Measurements from ENCODE around the gene DHX40. TPM values are rescaled to one million over a fixed set of nuclear protein-coding genes. Genes with fewer than 3 reads are reported as not detected.
"Not testable (repeated sequence)": the region's sequence is repeated elsewhere in the genome, so short reads cannot be mapped to it uniquely, and the experiment has no call there.

Gene DHX40
- total and polyA plus RNA-seq, 2 of the 8 experiments (the other 6 are each of a cell fraction or from before 2014, with no cell fraction given) = 13.5 to 28.3 TPM

- TF ChIP-seq ATF2 (IDR thresholded peaks at IDR 0.05; ENCODE audit: low read length) = no peak
- no peak for TF ChIP-seq TAF1 (IDR thresholded peaks at IDR 0.05; ENCODE audit: low read depth, low read length)
- no peak for TF ChIP-seq GTF2F1 (IDR thresholded peaks at IDR 0.05; ENCODE audit: borderline replicate concordance, low read depth, low read length)
- no peak for TF ChIP-seq RBBP5 (IDR thresholded peaks at IDR 0.05; ENCODE audit: borderline replicate concordance, low read depth, low read length)
- TF ChIP-seq CHD2 (IDR thresholded peaks at IDR 0.05; ENCODE audit: low read length) = no peak
- no peak for TF ChIP-seq CTCF (IDR thresholded peaks at IDR 0.05; ENCODE audit: control extremely low read depth in 1 of 3, insufficient read depth in 1 of 3, low read depth in 1 of 3, low read length in 3 of 3)
- TF ChIP-seq GABPA (IDR thresholded peaks at IDR 0.05; ENCODE audit: borderline replicate concordance, insufficient read depth, low read length) = no peak
Observed at GRCh38 chr17:59572301-59572924, 7.0 kb downstream of the DHX40 start (continued).

- H3K56ac ChIP-seq (replicated peaks; ENCODE audit: insufficient read length, low read depth, low read length); FAIRE-seq; POLR2A ChIA-PET (ENCODE audit: partially characterized antibody): not testable (repeated sequence)
Observed at GRCh38 chr17:59584168-59584567, 18.8 kb downstream of the DHX40 start.

More at GRCh38 chr17:59584168-59584567, 18.8 kb downstream of the DHX40 start:
- H2BK15ac ChIP-seq (ENCODE audit: low read length); H3K9me3 ChIP-seq (ENCODE audit: insufficient read depth in 2 of 2, low read depth in 1 of 2, low read length in 1 of 2); H3K27ac ChIP-seq (ENCODE audit: low read depth, low read length); H4K91ac ChIP-seq (replicated peaks; ENCODE audit: insufficient read length, low read length); H4K8ac ChIP-seq (ENCODE audit: extremely low read depth, insufficient read depth, low read length); CTCF ChIA-PET (ENCODE audit: partially characterized antibody); H3K4me1 ChIP-seq (replicated peaks in 1 of 4; ENCODE audit: control insufficient read depth in 3 of 4, insufficient read depth in 4 of 4, low read length in 3 of 4); H3K9ac ChIP-seq (replicated peaks in 1 of 4; ENCODE audit: extremely low read depth in 1 of 4, low read depth in 3 of 4, low read length in 3 of 4); H3K23me2 ChIP-seq (ENCODE audit: low read depth, low read length); H2AFZ ChIP-seq (ENCODE audit: low read length); H3K4me2 ChIP-seq (ENCODE audit: insufficient read depth in 1 of 2, low read depth in 2 of 2, low read length in 2 of 2); H3K14ac ChIP-seq (ENCODE audit: insufficient read length); H2BK120ac ChIP-seq (replicated peaks; ENCODE audit: low read depth, low read length); H2AK5ac ChIP-seq (ENCODE audit: low read depth, low read length); H3K36me3 ChIP-seq (ENCODE audit: control insufficient read depth in 2 of 4, insufficient read depth in 4 of 4, low read length in 3 of 4); H2BK12ac ChIP-seq (ENCODE audit: low read depth, low read length); H3K4me3 ChIP-seq (ENCODE audit: extremely low read depth in 1 of 4, insufficient read depth in 2 of 4, low read depth in 3 of 4, low read length in 4 of 4); H3K79me2 ChIP-seq (ENCODE audit: control insufficient read depth in 1 of 2, insufficient read depth in 2 of 2, low read length in 2 of 2); DNase-seq (ENCODE audit: low read depth in 1 of 2, low spot score in 2 of 2); H3K23ac ChIP-seq (ENCODE audit: insufficient read length); H2BK5ac ChIP-seq (ENCODE audit: low read depth, low read length); H3K18ac ChIP-seq (ENCODE audit: extremely low read depth, low read length); H4K20me1 ChIP-seq (replicated peaks in 1 of 2; ENCODE audit: control insufficient read depth in 1 of 2, insufficient read depth in 2 of 2, low read length in 2 of 2); H4K5ac ChIP-seq (ENCODE audit: insufficient read length, low read depth, low read length); H2BK20ac ChIP-seq (ENCODE audit: low read length); H3K27me3 ChIP-seq (replicated peaks in 1 of 4; ENCODE audit: control insufficient read depth in 3 of 4, extremely low read depth in 1 of 4, insufficient read depth in 3 of 4, low read length in 3 of 4); H3K4ac ChIP-seq (replicated peaks; ENCODE audit: insufficient read length, low read depth, low read length); H3K79me1 ChIP-seq (ENCODE audit: low read depth, low read length): not testable (repeated sequence)
- no CpG with 5 or more reads among the region's 1 CpG for WGBS, 2 experiments (ENCODE audit: extremely low coverage in 1 of 2, insufficient coverage in 1 of 2, insufficient read length in 1 of 2, insufficient replicate concordance in 2 of 2, low coverage in 1 of 2, low lambda C conversion rate in 2 of 2, missing lambda C conversion rate in 1 of 2)
